K562 (cell line): ENCODE results near the gene RAP2C. TPM values are rescaled to one million over a fixed set of nuclear protein-coding genes. Genes with fewer than 3 reads are reported as not detected.

Experiments used
- ATAC-seq: fragments of 200-7000 bp; cut with Tn5 transposase; 3 replicates; pipeline ENCODE4 v1.9.1; 2020; ENCODE audit warnings: moderate library complexity
- BruUV-seq: library from RNA; stranded (reverse); fragments of 400-500 nt; replicated peaks from 2 replicates; lab custom pipeline; 2021; lab: Mats Ljungman, UMichigan
- CTCF ChIA-PET: fragments of 300-600 bp; formaldehyde crosslinking; extraction: SDS; loops from one replicate; lab custom pipeline; 2021; ENCODE audit warnings: low intra/inter-chr PET ratio; lab: Yijun Ruan, JAX
- POLR2A ChIA-PET: fragments of 300-600, 350-650 bp; sonication (Branson Sonifier 250); formaldehyde crosslinking; extraction: SDS; loops from one replicate; lab custom pipeline; 2021; ENCODE audit warnings: antibody characterized with exemption, inconsistent platforms; lab: Yijun Ruan, JAX
- DNase-seq, 4 experiments: peaks; one replicate each; pipeline versions ENCODE4 v3.0.0 to v3.0.0-alpha.2; 2011 to 2018; ENCODE audit warnings: low spot score in 3 of 4, mixed read lengths in 3 of 4; ENCODE audit errors: extremely low read depth in 1 of 4
- FAIRE-seq: peaks from 2 replicates; lab custom pipeline; 2011; peaks lifted over from hg19 to GRCh38; lab: Jason Lieb, UNC
- H2AFZ ChIP-seq: 2 replicates; pipeline ENCODE4 v1.6.0; 2011; ENCODE audit warnings: low read depth, low read length, control low read depth, inconsistent platforms
- H3K27ac ChIP-seq: fragments of 200-600 bp; 3 replicates; pipeline ENCODE4 v1.8.0; 2011; ENCODE audit warnings: low read depth, mild to moderate bottlenecking, control low read depth, inconsistent platforms, low read length, moderate library complexity, mixed read lengths; ENCODE audit errors: extremely low read depth
- H3K27me3 ChIP-seq, 2 experiments: fragments of 300-600 bp in 1 of 2; 2 replicates in 1 of 2; 3 replicates in 1 of 2; pipeline versions ENCODE4 v1.6.0 to v1.8.0; 2011; ENCODE audit warnings: inconsistent platforms in 2 of 2, low read length in 2 of 2, mild to moderate bottlenecking in 1 of 2, mixed read lengths in 1 of 2, moderate library complexity in 1 of 2; ENCODE audit not compliant: control insufficient read depth in 2 of 2, insufficient read depth in 2 of 2
- H3K36me3 ChIP-seq: fragments of 300-600 bp; 3 replicates; pipeline ENCODE4 v1.8.0; 2011; ENCODE audit warnings: mild to moderate bottlenecking, low read length, inconsistent platforms; ENCODE audit not compliant: control insufficient read depth, insufficient read depth
- H3K4me1 ChIP-seq, 2 experiments: fragments of 200-600 bp in 1 of 2; replicated peaks in 1 of 2; 2 replicates in 1 of 2; 3 replicates in 1 of 2; pipeline versions ENCODE4 v1.5.1 to v1.8.0; 2011; ENCODE audit warnings: inconsistent platforms in 2 of 2, low read length in 2 of 2, mild to moderate bottlenecking in 1 of 2, mixed read lengths in 1 of 2, moderate library complexity in 1 of 2; ENCODE audit not compliant: control insufficient read depth in 2 of 2, insufficient read depth in 2 of 2
- H3K4me2 ChIP-seq: 2 replicates; pipeline ENCODE4 v1.6.1; 2011; ENCODE audit warnings: low read length, control low read depth, inconsistent platforms, mixed read lengths; ENCODE audit not compliant: insufficient read depth
- H3K4me3 ChIP-seq: fragments of 200-600 bp; sonication (generic), shearing (Covaris generic); 2 replicates; pipeline ENCODE4 v1.5.1; 2016; ENCODE audit warnings: control low read depth, inconsistent platforms
- H3K79me2 ChIP-seq: fragments of 200-600 bp; 3 replicates; pipeline ENCODE4 v1.8.0; 2011; ENCODE audit warnings: low read length, inconsistent platforms; ENCODE audit not compliant: control insufficient read depth, insufficient read depth
- H3K9ac ChIP-seq, 2 experiments: 2 replicates each; pipeline versions ENCODE4 v1.6.0 to v1.6.1; 2011; ENCODE audit warnings: low read depth in 2 of 2, low read length in 2 of 2, control low read depth in 1 of 2, inconsistent platforms in 1 of 2, mild to moderate bottlenecking in 1 of 2, mixed read lengths in 1 of 2; ENCODE audit not compliant: insufficient read depth in 1 of 2
- H3K9me1 ChIP-seq: one replicate; pipeline ENCODE4 v1.6.0; 2011; ENCODE audit warnings: inconsistent platforms, mild to moderate bottlenecking, low read length, moderate library complexity; ENCODE audit not compliant: control insufficient read depth, insufficient read depth
- H3K9me3 ChIP-seq: replicated peaks from 2 replicates; pipeline ENCODE4 v1.5.1; 2011; ENCODE audit warnings: low read depth, low read length, inconsistent platforms; ENCODE audit not compliant: control insufficient read depth, insufficient read depth
- H4K20me1 ChIP-seq: replicated peaks from 2 replicates; pipeline ENCODE4 v1.6.1; 2011; ENCODE audit warnings: low read length, inconsistent platforms, mixed read lengths; ENCODE audit not compliant: control insufficient read depth, insufficient read depth
- ADNP ChIP-seq: fragments of 200-800 bp; sonication (Bioruptor generic); IDR thresholded peaks from 2 replicates; pipeline ENCODE4 v1.6.1; 2016; ENCODE audit warnings: missing genetic modification characterization, missing compliant biosample characterization
- FOXK1 ChIP-seq: sonication (generic); formaldehyde crosslinking; IDR thresholded peaks from 2 replicates; pipeline ENCODE4 v1.8.0; 2022; ENCODE audit warnings: missing genetic modification reagents, mild to moderate bottlenecking, borderline replicate concordance
- GTF2F1 ChIP-seq: IDR thresholded peaks from 2 replicates; pipeline ENCODE4 v1.6.1; 2011; ENCODE audit warnings: low read depth, low read length, improper control_type of control experiment
- NCOA4 ChIP-seq: fragments of 450-650 bp; IDR thresholded peaks from 2 replicates; pipeline ENCODE4 v1.6.1; 2018; ENCODE audit warnings: mild to moderate bottlenecking; ENCODE audit not compliant: partially characterized antibody
- SMARCC2 ChIP-seq: fragments of 450-650 bp; IDR thresholded peaks from 2 replicates; pipeline ENCODE4 v1.6.1; 2017; ENCODE audit warnings: antibody characterized with exemption, moderate library complexity, mild to moderate bottlenecking, low read depth
- U2AF1 ChIP-seq: fragments of 200-400 bp; formaldehyde crosslinking; optimal IDR thresholded peaks from 2 replicates; pipeline ENCODE3; 2017; ENCODE audit warnings: mild to moderate bottlenecking, low read depth, low read length, moderate library complexity
- ZNF143 ChIP-seq: sonication (generic); formaldehyde crosslinking; IDR thresholded peaks from 2 replicates; pipeline ENCODE4 v1.9.0; 2022; ENCODE audit warnings: mild to moderate bottlenecking, missing genetic modification reagents
- ZNF445 ChIP-seq: fragments of 250-450 bp; sonication (Bioruptor Pico); IDR thresholded peaks from 2 replicates; pipeline ENCODE4 v1.4.0; 2020; ENCODE audit warnings: low read depth, mild to moderate bottlenecking, moderate library complexity
- ZNF699 ChIP-seq: fragments of 250-450 bp; sonication (Bioruptor Pico); IDR thresholded peaks from 2 replicates; pipeline ENCODE4 v1.8.0; 2021; ENCODE audit warnings: mild to moderate bottlenecking, moderate library complexity; ENCODE audit not compliant: insufficient replicate concordance
- WGBS: fragments of 100-300 bp; shearing (Covaris generic); methylation state at CpG from one replicate; pipeline ENCODE4 v1.1.6; 2016; ENCODE audit warnings: low coverage, mixed read lengths; ENCODE audit not compliant: insufficient coverage; ENCODE audit errors: missing lambda C conversion rate; 5-methylcytosine and 5-hydroxymethylcytosine counted together
- in situ Hi-C: fragments of 300-500 bp; cut with MboI; formaldehyde crosslinking; loops from 4 replicates; pipeline ENCODE4 v1.15.0; 2018; ENCODE audit warnings: inconsistent platforms, mixed read lengths
- intact Hi-C: fragments of 100-400 bp; cut with micrococcal nuclease; formaldehyde crosslinking; loops from 2 replicates; pipeline ENCODE4 v1.14.2; 2022
- polyA plus RNA-seq, 8 experiments: library from polyadenylated mRNA; depleted of rRNA in 4 of 8; stranded (reverse) in 5 of 8; unstranded in 3 of 8; fragments of >200 nt; fragmentation: Nextera tagmentation in 2 of 8; fragmentation: Illumina TruSeq in 1 of 8; extraction: Ambion mirVana in 2 of 8; extraction: Trizol in 1 of 8; gene quantifications; 2 replicates each; pipeline versions ENCODE4 v1.2.1 to v1.2.3, GENCODE V29; 2011 to 2014; ENCODE audit warnings: inconsistent platforms in 1 of 8, missing spikeins in 1 of 8
- total RNA-seq, 7 experiments: library from RNA; depleted of rRNA in 6 of 7; stranded (reverse); fragments of >200 nt in 6 of 7; fragmentation: Illumina TruSeq in 2 of 7; extraction: Trizol in 2 of 7; gene quantifications; 2 replicates each; pipeline versions ENCODE4 v1.2.1 to v1.2.3, GENCODE V29; 2011 to 2021; ENCODE audit warnings: low replicate concordance in 1 of 7
- TF ChIP-seq, protein P1 (sequence below): fragments of 250-450 bp; sonication (Bioruptor Pico); IDR thresholded peaks from 2 replicates; pipeline ENCODE4 v1.5.0; 2020; ENCODE audit warnings: mild to moderate bottlenecking
- TF ChIP-seq, protein P2 (sequence below): sonication (generic); formaldehyde crosslinking; IDR thresholded peaks from 2 replicates; pipeline ENCODE4 v1.8.1; 2023; ENCODE audit warnings: mild to moderate bottlenecking, missing genetic modification reagents
- TF ChIP-seq, protein P3 (sequence below): fragments of 250-450 bp; sonication (Bioruptor Pico); IDR thresholded peaks from 2 replicates; pipeline ENCODE4 v1.4.0; 2020; ENCODE audit warnings: mild to moderate bottlenecking
- TF ChIP-seq, protein P4 (sequence below): sonication (generic); formaldehyde crosslinking; IDR thresholded peaks from 2 replicates; pipeline ENCODE4 v1.8.0; 2022; ENCODE audit warnings: mild to moderate bottlenecking, missing genetic modification reagents, borderline replicate concordance

RAP2C gene
- total and polyA plus RNA-seq, 9 of the 15 experiments (the other 6 are each of a cell fraction or from before 2014, with no cell fraction given): 7.8 to 28.6 (median 18.6) TPM

DNA sequence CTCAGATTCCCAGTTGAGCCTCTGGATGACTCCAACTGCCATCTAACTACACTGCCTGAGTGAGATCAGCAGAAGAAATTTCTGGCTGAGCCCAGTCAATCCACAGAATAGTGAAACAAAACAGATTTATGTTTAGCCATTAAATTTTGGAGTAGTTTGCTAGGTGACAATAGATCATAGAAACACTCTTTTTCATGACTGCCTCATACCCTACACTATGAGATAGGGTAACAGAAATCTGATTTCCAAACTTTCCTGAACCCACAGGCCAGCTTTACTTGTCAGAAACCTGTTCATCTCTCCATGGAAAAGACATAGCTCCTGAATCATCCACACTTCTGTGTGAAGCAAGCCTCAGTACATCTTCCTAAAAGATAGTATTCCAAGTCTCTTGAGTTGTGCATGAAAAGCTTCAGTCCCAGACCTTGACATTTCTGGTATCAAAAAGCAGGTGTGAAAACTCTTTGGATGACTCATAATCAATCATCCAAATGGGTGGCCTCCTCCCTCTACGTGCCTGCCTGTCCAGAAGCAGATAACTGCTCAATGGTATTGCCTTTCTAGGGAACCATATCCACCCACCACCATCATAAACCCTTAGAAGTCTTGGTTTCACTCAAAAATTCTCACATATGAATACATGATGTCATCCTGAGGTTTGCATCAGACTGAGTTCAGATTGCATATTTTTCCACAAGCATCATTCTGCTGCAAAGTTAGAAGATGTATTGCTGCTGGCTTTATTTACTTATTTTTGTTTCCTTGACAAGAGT, 47.5 kb upstream of the RAP2C start:
- POLR2A ChIA-PET: no interaction called here

More for the DNA sequence above, 47.5 kb upstream of the RAP2C start:
- Histone ChIP-seq H3K9me3 (no peaks in the 10 kb centered on the region), H3K4me1 (no peaks in the 10 kb centered on the region), H2AFZ (no peak overlapping the region), H4K20me1 (no peaks in the 10 kb centered on the region), H3K27me3 (no peaks in the 10 kb centered on the region), H3K79me2 (no peaks in the 10 kb centered on the region), H3K9me1 (no peaks in the 10 kb centered on the region), H3K36me3 (no peaks in the 10 kb centered on the region), H3K4me2 (no peak overlapping the region), H3K9ac (no peak overlapping the region), H3K4me3 (no peak overlapping the region), H3K27ac (no peak overlapping the region)
- WGBS: 0% methylated on average over 1 of the region's 1 CpG
- DNase-seq (no peak), FAIRE-seq (no peak), ATAC-seq (no peak)
- no peak for TF ChIP-seq ZNF699 (CRISPR knock-in tag)
- no peak for TF ChIP-seq U2AF1
- TF ChIP-seq SMARCC2: no peak
- no peak for TF ChIP-seq FOXK1 (CRISPR knock-in tag)
- TF ChIP-seq, protein P1, sequence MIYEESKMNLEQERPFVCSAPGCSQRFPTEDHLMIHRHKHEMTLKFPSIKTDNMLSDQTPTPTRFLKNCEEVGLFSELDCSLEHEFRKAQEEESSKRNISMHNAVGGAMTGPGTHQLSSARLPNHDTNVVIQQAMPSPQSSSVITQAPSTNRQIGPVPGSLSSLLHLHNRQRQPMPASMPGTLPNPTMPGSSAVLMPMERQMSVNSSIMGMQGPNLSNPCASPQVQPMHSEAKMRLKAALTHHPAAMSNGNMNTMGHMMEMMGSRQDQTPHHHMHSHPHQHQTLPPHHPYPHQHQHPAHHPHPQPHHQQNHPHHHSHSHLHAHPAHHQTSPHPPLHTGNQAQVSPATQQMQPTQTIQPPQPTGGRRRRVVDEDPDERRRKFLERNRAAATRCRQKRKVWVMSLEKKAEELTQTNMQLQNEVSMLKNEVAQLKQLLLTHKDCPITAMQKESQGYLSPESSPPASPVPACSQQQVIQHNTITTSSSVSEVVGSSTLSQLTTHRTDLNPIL: no peak
- TF ChIP-seq ZNF445 (CRISPR knock-in tag): no peak
- TF ChIP-seq GTF2F1: no peak
- TF ChIP-seq ZNF143 (CRISPR knock-in tag): no peak
- TF ChIP-seq, protein P2, sequence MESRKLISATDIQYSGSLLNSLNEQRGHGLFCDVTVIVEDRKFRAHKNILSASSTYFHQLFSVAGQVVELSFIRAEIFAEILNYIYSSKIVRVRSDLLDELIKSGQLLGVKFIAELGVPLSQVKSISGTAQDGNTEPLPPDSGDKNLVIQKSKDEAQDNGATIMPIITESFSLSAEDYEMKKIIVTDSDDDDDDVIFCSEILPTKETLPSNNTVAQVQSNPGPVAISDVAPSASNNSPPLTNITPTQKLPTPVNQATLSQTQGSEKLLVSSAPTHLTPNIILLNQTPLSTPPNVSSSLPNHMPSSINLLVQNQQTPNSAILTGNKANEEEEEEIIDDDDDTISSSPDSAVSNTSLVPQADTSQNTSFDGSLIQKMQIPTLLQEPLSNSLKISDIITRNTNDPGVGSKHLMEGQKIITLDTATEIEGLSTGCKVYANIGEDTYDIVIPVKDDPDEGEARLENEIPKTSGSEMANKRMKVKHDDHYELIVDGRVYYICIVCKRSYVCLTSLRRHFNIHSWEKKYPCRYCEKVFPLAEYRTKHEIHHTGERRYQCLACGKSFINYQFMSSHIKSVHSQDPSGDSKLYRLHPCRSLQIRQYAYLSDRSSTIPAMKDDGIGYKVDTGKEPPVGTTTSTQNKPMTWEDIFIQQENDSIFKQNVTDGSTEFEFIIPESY (CRISPR knock-in tag): no peak
- no peak for TF ChIP-seq ADNP
- TF ChIP-seq, protein P3, sequence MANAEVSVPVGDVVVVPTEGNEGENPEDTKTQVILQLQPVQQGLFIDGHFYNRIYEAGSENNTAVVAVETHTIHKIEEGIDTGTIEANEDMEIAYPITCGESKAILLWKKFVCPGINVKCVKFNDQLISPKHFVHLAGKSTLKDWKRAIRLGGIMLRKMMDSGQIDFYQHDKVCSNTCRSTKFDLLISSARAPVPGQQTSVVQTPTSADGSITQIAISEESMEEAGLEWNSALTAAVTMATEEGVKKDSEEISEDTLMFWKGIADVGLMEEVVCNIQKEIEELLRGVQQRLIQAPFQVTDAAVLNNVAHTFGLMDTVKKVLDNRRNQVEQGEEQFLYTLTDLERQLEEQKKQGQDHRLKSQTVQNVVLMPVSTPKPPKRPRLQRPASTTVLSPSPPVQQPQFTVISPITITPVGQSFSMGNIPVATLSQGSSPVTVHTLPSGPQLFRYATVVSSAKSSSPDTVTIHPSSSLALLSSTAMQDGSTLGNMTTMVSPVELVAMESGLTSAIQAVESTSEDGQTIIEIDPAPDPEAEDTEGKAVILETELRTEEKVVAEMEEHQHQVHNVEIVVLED (CRISPR knock-in tag): no peak
- TF ChIP-seq NCOA4: no peak
- TF ChIP-seq, protein P4, sequence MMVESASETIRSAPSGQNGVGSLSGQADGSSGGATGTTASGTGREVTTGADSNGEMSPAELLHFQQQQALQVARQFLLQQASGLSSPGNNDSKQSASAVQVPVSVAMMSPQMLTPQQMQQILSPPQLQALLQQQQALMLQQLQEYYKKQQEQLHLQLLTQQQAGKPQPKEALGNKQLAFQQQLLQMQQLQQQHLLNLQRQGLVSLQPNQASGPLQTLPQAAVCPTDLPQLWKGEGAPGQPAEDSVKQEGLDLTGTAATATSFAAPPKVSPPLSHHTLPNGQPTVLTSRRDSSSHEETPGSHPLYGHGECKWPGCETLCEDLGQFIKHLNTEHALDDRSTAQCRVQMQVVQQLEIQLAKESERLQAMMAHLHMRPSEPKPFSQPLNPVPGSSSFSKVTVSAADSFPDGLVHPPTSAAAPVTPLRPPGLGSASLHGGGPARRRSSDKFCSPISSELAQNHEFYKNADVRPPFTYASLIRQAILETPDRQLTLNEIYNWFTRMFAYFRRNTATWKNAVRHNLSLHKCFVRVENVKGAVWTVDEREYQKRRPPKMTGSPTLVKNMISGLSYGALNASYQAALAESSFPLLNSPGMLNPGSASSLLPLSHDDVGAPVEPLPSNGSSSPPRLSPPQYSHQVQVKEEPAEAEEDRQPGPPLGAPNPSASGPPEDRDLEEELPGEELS (CRISPR knock-in tag): no peak
- CTCF ChIA-PET: no interaction called here
- no TSS peak for BruUV-seq
- intact Hi-C loops: no loop called here
- in situ Hi-C loops: no loop called here
